Aorta (tissue), 5 donors: ENCODE results near the gene VPS37C. TPM values are rescaled to one million over a fixed set of nuclear protein-coding genes. Genes with fewer than 3 reads are reported as not detected.
A peak's percentile ranks its signal among the peaks of the same experiment; 100 is the strongest.

Experiments
- ATAC-seq: fragments of 200-7000 bp; cut with Tn5 transposase; one replicate; pipeline ENCODE4 v1.9.1; 2022; ENCODE audit warnings: moderate library complexity; ENCODE audit not compliant: low FRiP score
- DNase-seq, 2 donors: peaks; one replicate each; pipeline ENCODE4 v3.0.0-alpha.2; 2020
- H3K27ac ChIP-seq, 2 donors: one replicate each; pipeline ENCODE4 v1.5.1; 2013; ENCODE audit warnings: low read length in 2 of 2, mild to moderate bottlenecking in 2 of 2, moderate library complexity in 2 of 2, control low read depth in 1 of 2, inconsistent platforms in 1 of 2, low read depth in 1 of 2
- H3K27me3 ChIP-seq, 2 donors: one replicate each; pipeline ENCODE4 v1.6.1; 2013; ENCODE audit warnings: control low read depth in 1 of 2, low read length in 1 of 2, mild to moderate bottlenecking in 1 of 2, moderate library complexity in 1 of 2; ENCODE audit not compliant: insufficient read depth in 2 of 2, control insufficient read depth in 1 of 2
- H3K36me3 ChIP-seq, 2 donors: one replicate each; pipeline ENCODE4 v1.6.1; 2013; ENCODE audit warnings: control low read depth in 1 of 2, low read length in 1 of 2, mild to moderate bottlenecking in 1 of 2; ENCODE audit not compliant: insufficient read depth in 2 of 2, control insufficient read depth in 1 of 2
- H3K4me1 ChIP-seq, 2 donors: one replicate each; pipeline ENCODE4 v1.6.1; 2013; ENCODE audit warnings: low read length in 2 of 2, control low read depth in 1 of 2, mild to moderate bottlenecking in 1 of 2, moderate library complexity in 1 of 2; ENCODE audit not compliant: insufficient read depth in 2 of 2, control insufficient read depth in 1 of 2
- H3K4me3 ChIP-seq, 2 donors: one replicate each; pipeline ENCODE4 v1.5.1; 2013; ENCODE audit warnings: low read length in 2 of 2, control low read depth in 1 of 2, mild to moderate bottlenecking in 1 of 2
- H3K9me3 ChIP-seq: one replicate; pipeline ENCODE4 v1.6.1; 2013; ENCODE audit warnings: mild to moderate bottlenecking, low read length; ENCODE audit not compliant: control insufficient read depth
- WGBS, 2 donors: extraction: QIAGEN DNeasy Blood & Tissue Kit; methylation state at CpG; one replicate each; pipeline ENCODE4 v1.1.7; 2013; 5-methylcytosine and 5-hydroxymethylcytosine counted together
- intact Hi-C, 2 donors: fragments of 100-400 bp; cut with DNase I; formaldehyde crosslinking; loops; one replicate each; pipeline versions ENCODE4 v1.14.2 to v1.15.0; 2022
- polyA plus RNA-seq, 2 donors: library from polyadenylated mRNA; stranded (reverse); fragments of 200-250 nt; gene quantifications; one replicate each; pipeline ENCODE4 v1.2.3, GENCODE V29; 2013
- total RNA-seq, 2 donors: library from RNA; stranded (reverse); fragmentation: NEBNext Ultra II Directional; extraction: Animal tissue kit (Norgen Biotek cat#: 25700); gene quantifications; one replicate each; pipeline ENCODE4 v1.2.1, GENCODE V29; 2021
- donor health status: healthy with polysubstance abuse.
- donor health status: Bipolar disorder and iron deficiency.
- donor health status: DM: no; HTN: no; CAD: no.
- donor health status: DM: no; HTN: no; CAD: no.
- donor health status: DM: yes; HTN: yes; CAD: no.

Gene VPS37C
- total and polyA plus RNA-seq, 4 donors = 12.7 to 39.9 (median 21.9) TPM

DNA sequence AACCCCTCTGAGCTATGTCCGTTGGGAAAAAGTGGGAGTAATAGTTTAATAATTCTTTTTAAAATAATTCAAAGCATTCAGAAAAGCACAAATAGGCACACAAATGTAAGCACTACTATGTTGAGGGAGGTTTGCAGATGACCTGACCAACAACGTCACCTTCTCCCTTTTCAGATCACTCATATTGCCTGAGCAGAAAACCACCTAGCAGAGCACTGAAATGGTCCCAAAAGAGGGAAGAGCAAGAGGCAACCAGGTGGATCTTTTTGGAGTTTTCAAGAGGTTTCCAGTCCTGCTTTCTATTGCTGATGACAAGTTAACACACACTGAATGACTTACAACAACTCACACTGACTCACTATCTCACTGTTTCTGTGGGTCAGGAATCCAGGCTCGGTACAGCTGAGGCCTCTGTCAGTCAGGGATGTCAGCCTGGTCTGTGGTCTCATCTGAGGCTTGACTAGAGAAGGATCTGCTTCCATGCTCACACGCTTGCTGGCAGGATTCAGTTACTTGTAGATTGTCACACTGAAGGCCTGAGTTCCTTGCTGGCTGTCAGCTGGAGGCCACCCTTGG, 37.8 kb upstream of the VPS37C start:
- Histone ChIP-seq H3K4me1 (no peaks in the 10 kb centered on the region), H3K36me3 (no peaks in the 10 kb centered on the region), H3K4me3 (no peak overlapping the region), H3K27me3 (no peaks in the 10 kb centered on the region), H3K27ac (no peak overlapping the region), H3K9me3 (peaks cover 2% of the 10 kb centered on the region)
- intact Hi-C loops = no loop called here
- DNase-seq = no peak
- no peak for ATAC-seq
- WGBS, 2 donors = 84 to 87% methylated on average over 4 of the region's 4 CpGs

DNA sequence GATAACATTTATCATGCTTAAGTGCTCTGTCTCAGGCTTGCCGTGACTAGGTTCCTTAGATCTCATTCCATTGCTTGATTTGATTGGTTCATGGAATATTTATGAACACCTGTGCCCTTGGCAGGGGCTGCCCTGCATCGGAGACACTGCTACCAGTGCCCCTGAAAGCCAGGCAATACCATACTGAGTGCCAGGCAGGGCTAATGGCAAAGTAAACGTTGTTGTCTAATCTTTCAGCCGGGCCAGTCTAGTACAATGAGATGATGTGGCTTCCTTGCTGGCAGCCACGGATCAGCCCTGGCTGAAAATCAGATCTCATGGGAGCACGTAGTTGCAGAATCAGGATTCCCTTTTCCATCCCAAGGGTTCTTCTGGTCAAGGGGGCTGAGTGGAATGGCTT, 37.1 kb upstream of the VPS37C start:
- ATAC-seq (no peak), DNase-seq (no peak)
- intact Hi-C loops = no loop called here
- WGBS, 2 donors = 37 to 38% methylated on average over 6 of the region's 6 CpGs
- H3K27me3 ChIP-seq = no peaks in the 10 kb centered on the region
- no peak overlapping the region for H3K4me3 ChIP-seq
- no peaks in the 10 kb centered on the region for H3K4me1 ChIP-seq
- H3K36me3 ChIP-seq = no peaks in the 10 kb centered on the region
- H3K9me3 ChIP-seq = peaks cover 2% of the 10 kb centered on the region
- no peak overlapping the region for H3K27ac ChIP-seq

DNA sequence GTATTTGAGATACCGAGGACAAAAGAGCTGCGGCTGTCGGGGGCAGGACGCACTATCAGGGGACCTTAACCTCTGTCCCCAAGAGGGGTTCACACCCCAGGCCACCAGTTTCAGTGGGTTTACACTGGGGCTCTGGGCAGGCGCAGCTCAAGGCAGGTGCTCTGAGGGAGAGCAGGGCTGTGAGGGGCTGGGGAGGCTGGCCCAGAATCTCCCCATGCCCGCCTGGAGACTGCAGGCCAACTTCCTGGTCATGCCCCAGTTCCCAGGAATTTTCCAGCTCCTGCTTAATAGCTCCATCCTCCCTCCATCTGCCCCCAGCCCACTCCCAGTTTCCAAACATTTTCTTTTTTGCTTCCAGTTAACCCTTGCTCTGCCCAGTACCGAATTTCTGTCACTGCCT, 34.5 kb upstream of the VPS37C start:
- intact Hi-C loops = no loop called here
- ATAC-seq (no peak), DNase-seq (peak in 1 of 2 donors; percentile 59)
- H3K27me3 ChIP-seq = no peaks in the 10 kb centered on the region
- no peaks in the 10 kb centered on the region for H3K4me1 ChIP-seq
- H3K27ac ChIP-seq = no peak overlapping the region
- WGBS, 2 donors = 51 to 63% methylated on average over 7 of the region's 7 CpGs
- no peak overlapping the region for H3K4me3 ChIP-seq
- no peaks in the 10 kb centered on the region for H3K36me3 ChIP-seq
- peaks cover 2% of the 10 kb centered on the region for H3K9me3 ChIP-seq

DNA sequence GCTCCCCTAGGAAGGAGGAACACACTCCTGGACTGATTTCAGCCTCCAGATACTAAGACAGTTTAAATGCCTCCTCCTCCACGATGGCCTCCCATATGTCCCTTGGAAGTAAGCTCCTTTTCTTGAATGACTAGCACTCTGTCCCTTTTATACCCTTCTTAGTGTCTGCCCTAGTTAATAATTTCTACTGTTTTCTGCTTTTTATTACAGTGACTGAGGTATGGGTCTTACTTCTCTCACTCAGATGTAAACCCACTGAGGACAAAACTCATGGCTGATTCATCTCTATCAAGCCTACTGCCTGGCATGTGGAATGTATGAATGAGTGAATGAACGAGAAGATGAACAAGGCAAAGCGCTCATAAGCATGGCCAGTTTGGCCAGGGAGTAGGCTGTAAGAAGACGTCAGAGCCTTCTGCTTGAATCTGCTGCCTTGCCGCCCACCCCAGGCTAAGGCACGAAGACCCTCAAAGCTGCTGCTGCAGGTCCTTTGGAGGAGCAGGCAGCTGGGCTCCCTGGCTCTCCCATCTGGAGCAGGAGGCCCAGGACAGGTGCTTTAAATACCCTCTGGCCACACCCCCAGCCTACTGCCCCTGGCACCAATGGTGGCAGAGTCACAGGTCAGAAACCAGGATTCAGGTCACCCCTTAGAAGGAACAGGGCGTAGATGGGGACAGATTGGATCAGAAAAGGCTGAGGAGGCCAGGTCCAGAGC, 33.9 kb upstream of the VPS37C start:
- 62 to 72% methylated on average over 7 of the region's 7 CpGs for WGBS, 2 donors
- Histone ChIP-seq H3K4me3 (no peak overlapping the region), H3K27ac (no peak overlapping the region), H3K36me3 (no peaks in the 10 kb centered on the region), H3K9me3 (peaks cover 2% of the 10 kb centered on the region), H3K4me1 (no peaks in the 10 kb centered on the region), H3K27me3 (no peaks in the 10 kb centered on the region)
- ATAC-seq (no peak), DNase-seq (peak in 1 of 2 donors; percentile 52)
- intact Hi-C loops = no loop called here

DNA sequence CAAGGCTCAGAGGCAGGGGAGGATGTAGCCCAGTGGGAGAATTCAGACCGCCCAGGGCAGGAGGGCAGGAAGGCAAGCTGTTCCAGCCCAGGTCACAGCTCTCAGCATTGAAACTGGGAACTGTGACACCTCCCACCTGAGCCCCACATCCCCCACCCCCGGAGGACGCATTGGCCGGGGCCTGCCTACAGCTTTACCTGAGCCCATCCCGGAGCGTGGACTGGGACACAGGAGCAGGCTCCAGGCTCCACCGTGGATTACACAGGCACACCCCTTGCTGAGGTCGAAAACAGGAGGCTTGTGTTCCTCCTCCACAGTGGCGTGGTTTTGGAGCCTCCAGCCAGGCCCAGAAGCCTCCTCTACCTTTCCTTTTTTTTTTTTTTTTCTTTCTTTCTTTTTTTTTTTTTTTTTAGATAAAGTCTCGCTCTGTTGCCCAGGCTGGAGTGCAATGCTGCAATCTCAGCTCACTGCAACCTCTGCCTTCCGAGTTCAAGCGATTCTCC, 33.0 kb upstream of the VPS37C start:
- intact Hi-C loops = no loop called here
- peaks cover 2% of the 10 kb centered on the region for H3K9me3 ChIP-seq
- no peaks in the 10 kb centered on the region for H3K4me1 ChIP-seq
- 65 to 67% methylated on average over 12 of the region's 12 CpGs for WGBS, 2 donors
- H3K27me3 ChIP-seq = no peaks in the 10 kb centered on the region
- H3K27ac ChIP-seq = no peak overlapping the region
- ATAC-seq (no peak), DNase-seq (no peak)
- no peaks in the 10 kb centered on the region for H3K36me3 ChIP-seq
- no peak overlapping the region for H3K4me3 ChIP-seq

DNA sequence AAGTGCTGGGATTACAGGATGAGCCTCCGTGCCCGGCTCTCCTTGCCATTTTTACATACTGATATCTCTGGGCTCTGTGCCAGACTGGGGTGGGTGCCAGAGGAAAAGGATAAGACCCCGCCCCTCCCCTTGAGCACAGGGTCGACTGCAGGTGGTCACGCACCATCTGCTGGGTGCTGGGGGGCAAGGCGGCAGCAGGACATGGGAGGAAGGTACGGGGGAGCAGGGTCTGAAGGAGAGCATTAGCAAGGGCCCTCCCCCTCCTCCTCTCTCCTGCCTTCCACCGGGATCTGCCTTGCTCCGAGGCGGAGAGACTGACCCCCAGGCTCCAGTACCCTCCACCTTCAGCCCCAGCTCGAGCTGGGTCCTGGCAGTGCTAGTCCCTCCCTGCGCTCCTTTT, 32.4 kb upstream of the VPS37C start:
- Histone ChIP-seq H3K9me3 (no peaks in the 10 kb centered on the region), H3K36me3 (no peaks in the 10 kb centered on the region), H3K4me1 (no peaks in the 10 kb centered on the region), H3K4me3 (no peak overlapping the region), H3K27ac (no peak overlapping the region), H3K27me3 (no peaks in the 10 kb centered on the region)
- 19 to 21% methylated on average over 12 of the region's 12 CpGs for WGBS, 2 donors
- intact Hi-C loops = no loop called here
- ATAC-seq = no peak
- DNase-seq = no peak

DNA sequence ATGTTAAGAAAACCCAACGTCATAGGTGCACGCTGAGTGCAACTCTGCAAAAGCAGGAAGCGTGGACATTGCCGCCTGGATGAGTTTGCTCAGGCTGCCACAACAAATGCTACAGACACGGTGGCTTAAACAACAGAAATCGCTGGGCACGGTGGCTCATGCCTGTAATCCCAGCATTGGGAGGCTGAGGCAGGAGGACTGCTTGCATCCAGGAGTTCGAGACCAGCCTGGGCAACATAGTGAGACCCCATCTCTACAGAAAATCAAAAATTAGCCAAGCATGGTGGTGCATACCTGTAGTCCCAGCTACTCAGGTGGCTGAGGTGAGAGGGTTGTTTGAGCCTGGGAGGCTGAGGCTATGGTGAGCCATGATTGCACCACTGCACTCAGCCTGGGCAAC, 28.7 kb upstream of the VPS37C start:
- Histone ChIP-seq H3K27ac (no peak overlapping the region), H3K4me3 (no peak overlapping the region), H3K9me3 (no peaks in the 10 kb centered on the region), H3K4me1 (no peaks in the 10 kb centered on the region), H3K36me3 (no peaks in the 10 kb centered on the region), H3K27me3 (no peaks in the 10 kb centered on the region)
- DNase-seq (no peak), ATAC-seq (no peak)
- 77% methylated on average over 8 of the region's 8 CpGs for WGBS, 2 donors
- intact Hi-C loops = loop anchor here in 1 of 2 donors (5.0 kb wide), 1 partner anchor 58 kb away; no protein-coding TSS in a partner anchor

DNA sequence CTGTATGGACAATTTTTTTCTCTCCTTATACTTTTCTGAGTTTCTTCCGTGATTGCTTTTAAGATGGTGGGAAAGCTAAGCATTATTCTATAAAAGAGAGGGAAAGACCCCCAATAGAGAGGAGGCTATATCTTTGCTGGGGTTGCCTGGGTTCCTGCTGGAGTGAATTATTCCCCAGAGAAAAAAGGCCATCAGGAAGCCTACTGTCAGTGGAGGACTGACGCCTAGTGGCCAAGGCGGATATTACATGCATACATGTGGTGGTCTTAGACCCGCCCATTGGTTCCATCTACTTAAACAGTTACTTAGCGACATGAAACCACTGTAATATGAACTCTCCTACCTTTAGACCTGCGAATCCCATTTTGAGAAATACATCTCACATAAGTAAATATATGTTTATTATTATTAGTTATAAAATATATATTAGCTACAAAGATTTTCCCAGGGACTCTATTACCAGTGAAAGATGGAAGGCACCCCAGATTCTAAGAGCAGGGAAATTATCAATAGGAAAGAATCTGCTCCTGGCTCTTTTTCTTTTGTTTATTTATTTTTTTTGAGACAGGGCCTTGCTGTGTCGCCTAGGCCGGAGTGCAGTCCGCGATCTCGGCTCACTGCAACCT, 26.4 kb upstream of the VPS37C start:
- intact Hi-C loops = loop anchor here (2.0 to 5.0 kb wide), 3 partner anchors 55 to 355 kb away; no protein-coding TSS in a partner anchor
- 35% methylated on average over 11 of the region's 11 CpGs for WGBS, 2 donors
- no peaks in the 10 kb centered on the region for H3K4me1 ChIP-seq
- H3K27me3 ChIP-seq = no peaks in the 10 kb centered on the region
- ATAC-seq = peak; percentile 77
- no peak overlapping the region for H3K4me3 ChIP-seq
- peak; percentile 77 to 88 for DNase-seq
- no peaks in the 10 kb centered on the region for H3K36me3 ChIP-seq
- no peaks in the 10 kb centered on the region for H3K9me3 ChIP-seq
- no peak overlapping the region for H3K27ac ChIP-seq
